Esophagus squamous epithelium (tissue), 5 donors: ENCODE data around the gene NUP50. TPM values are rescaled to one million over a fixed set of nuclear protein-coding genes. Genes with fewer than 3 reads are reported as not detected.

Experiments
- DNase-seq: peaks from one replicate; lab custom pipeline; 2025; lab: John Stamatoyannopoulos, UW
- H3K27ac ChIP-seq, 4 donors: fragments of 200-600 bp; sonication (generic); one replicate each; pipeline ENCODE4 v1.5.1; 2016 to 2019; ENCODE audit warnings: mild to moderate bottlenecking in 1 of 4
- H3K27me3 ChIP-seq, 4 donors: fragments of 200-600 bp; sonication (generic); 1 replicate in 3 of 4; 2 replicates in 1 of 4; pipeline versions ENCODE4 v1.5.1 to v1.6.0; 2017 to 2021; ENCODE audit warnings: antibody characterized with exemption in 1 of 4
- H3K36me3 ChIP-seq, 3 donors: fragments of 200-600 bp; sonication (generic); one replicate each; pipeline ENCODE4 v1.5.1; 2016 to 2019
- H3K4me1 ChIP-seq, 3 donors: fragments of 200-600 bp; sonication (generic); one replicate each; pipeline ENCODE4 v1.5.1; 2017 to 2019
- H3K4me3 ChIP-seq, 4 donors: fragments of 200-600 bp; sonication (generic); 1 replicate in 3 of 4; 2 replicates in 1 of 4; pipeline ENCODE4 v1.5.1; 2016 to 2019; ENCODE audit warnings: mild to moderate bottlenecking in 2 of 4, moderate library complexity in 1 of 4
- H3K9me3 ChIP-seq, 3 donors: fragments of 200-600 bp; sonication (generic); one replicate each; pipeline ENCODE4 v1.5.1; 2016 to 2019
- CTCF ChIP-seq, 6 experiments: fragments of 450-650 bp in 4 of 6; fragments of 200-600 bp in 2 of 6; sonication (generic) in 2 of 6; IDR thresholded peaks; one replicate each; pipeline ENCODE4 v1.5.1; 2016 to 2019; ENCODE audit warnings: antibody characterized with exemption in 6 of 6, mild to moderate bottlenecking in 4 of 6, moderate library complexity in 4 of 6
- POLR2A ChIP-seq, 4 donors: fragments of 450-650 bp; IDR thresholded peaks; one replicate each; pipeline ENCODE4 v1.6.1; 2017; ENCODE audit warnings: antibody characterized with exemption in 4 of 4, mild to moderate bottlenecking in 4 of 4, moderate library complexity in 3 of 4
- WGBS, 2 donors: methylation state at CpG; one replicate each; pipeline ENCODE4 v1.1.5; 2018; 5-methylcytosine and 5-hydroxymethylcytosine counted together
- intact Hi-C: fragments of 100-400 bp; cut with DNase I; formaldehyde crosslinking; loops from one replicate; pipeline ENCODE4 v1.15.0; 2022
- total RNA-seq, 4 donors: library from RNA; depleted of rRNA; stranded (reverse); fragments of >200 nt; gene quantifications; one replicate each; pipeline ENCODE4 v1.1.0, GENCODE V29; 2016
- donor health status: DM: yes; HTN: yes; CAD: no.

NUP50 gene
- total RNA-seq, 4 donors from 2014 or later = 53.7 to 96.4 (median 59.9) TPM

- Histone ChIP-seq H3K4me1 (peaks cover 23 to 67% (median 25%) of the 10 kb centered on the region in 3 donors), H3K36me3 (no peaks in the 10 kb centered on the region), H3K27me3 (no peaks in the 10 kb centered on the region), H3K27ac (peak overlapping the region; percentile 51 to 83 (median 78)), H3K4me3 (no peak overlapping the region), H3K9me3 (no peaks in the 10 kb centered on the region)
- intact Hi-C loops = no loop called here
- no peak for DNase-seq
- 52 to 56% methylated on average over 11 to 15 of the region's 17 CpGs for WGBS, 2 donors
- TF ChIP-seq POLR2A (IDR thresholded peaks at IDR 0.05) = no peak
- TF ChIP-seq CTCF (IDR thresholded peaks at IDR 0.05) = no peak
These were observed 62.9 kb downstream of the NUP50 start for GRCh38 chr22:45226503-45227186.

DNA sequence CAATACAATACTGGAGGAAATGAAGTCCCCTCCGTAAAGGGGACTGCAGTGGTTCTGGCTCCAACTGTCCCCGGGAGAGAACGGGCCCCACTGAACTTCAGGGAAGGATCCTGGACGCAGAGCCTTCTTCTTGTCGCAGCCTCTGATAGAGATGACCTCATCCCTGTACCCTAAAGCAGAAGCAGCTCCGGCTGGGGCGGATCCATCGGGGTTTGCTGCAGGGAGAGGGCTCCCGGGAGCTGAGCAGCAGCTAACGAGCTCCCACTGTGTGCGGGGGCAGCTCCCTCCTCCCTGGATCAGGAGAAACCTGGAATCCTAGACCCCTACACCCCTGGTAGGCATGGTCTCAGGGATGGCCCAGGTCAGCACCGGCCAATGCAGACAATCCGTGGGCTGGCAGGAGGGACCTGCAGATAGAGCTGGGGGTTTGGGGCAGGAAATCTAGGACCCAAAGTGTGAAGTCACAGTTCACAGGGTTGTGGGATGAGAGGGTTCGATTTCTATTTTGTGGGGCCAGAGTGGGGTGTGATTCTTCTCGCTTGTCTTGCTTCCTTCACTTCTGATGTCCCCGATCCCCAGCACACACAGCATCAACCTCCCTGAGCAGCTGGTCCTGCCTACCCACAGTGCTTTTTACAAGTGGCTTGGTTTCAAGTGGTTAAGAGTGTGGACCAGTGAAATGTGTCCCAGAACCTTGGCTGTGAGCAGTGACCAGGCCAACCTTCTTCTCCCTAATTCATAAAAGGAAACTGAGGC lies 64.1 kb downstream of the NUP50 start:
- Histone ChIP-seq H3K27ac (peak overlapping the region in 2 of 4 donors; percentile 83), H3K27me3 (no peaks in the 10 kb centered on the region), H3K4me3 (no peak overlapping the region), H3K9me3 (no peaks in the 10 kb centered on the region), H3K4me1 (peaks cover 23 to 75% (median 25%) of the 10 kb centered on the region in 3 donors), H3K36me3 (no peaks in the 10 kb centered on the region)
- 83 to 87% methylated on average over 4 to 15 of the region's 16 CpGs for WGBS, 2 donors
- intact Hi-C loops = no loop called here
- DNase-seq = no peak
- TF ChIP-seq CTCF (IDR thresholded peaks at IDR 0.05) = no peak
- no peak for TF ChIP-seq POLR2A (IDR thresholded peaks at IDR 0.05)

GRCh38 chr22:45228401-45228754 lies 64.7 kb downstream of the NUP50 start:
- H3K36me3 ChIP-seq = no peaks in the 10 kb centered on the region
- no peaks in the 10 kb centered on the region for H3K27me3 ChIP-seq
- 87 to 91% methylated on average over 4 to 7 of the region's 8 CpGs for WGBS, 2 donors
- TF ChIP-seq CTCF (IDR thresholded peaks at IDR 0.05) (no peak), POLR2A (IDR thresholded peaks at IDR 0.05) (no peak)
- peak overlapping the region in 2 of 4 donors; percentile 33 to 83 for H3K27ac ChIP-seq
- intact Hi-C loops = no loop called here
- H3K4me1 ChIP-seq = peaks cover 23 to 78% (median 25%) of the 10 kb centered on the region in 3 donors
- no peak overlapping the region for H3K4me3 ChIP-seq
- H3K9me3 ChIP-seq = no peaks in the 10 kb centered on the region
- DNase-seq = no peak

DNA sequence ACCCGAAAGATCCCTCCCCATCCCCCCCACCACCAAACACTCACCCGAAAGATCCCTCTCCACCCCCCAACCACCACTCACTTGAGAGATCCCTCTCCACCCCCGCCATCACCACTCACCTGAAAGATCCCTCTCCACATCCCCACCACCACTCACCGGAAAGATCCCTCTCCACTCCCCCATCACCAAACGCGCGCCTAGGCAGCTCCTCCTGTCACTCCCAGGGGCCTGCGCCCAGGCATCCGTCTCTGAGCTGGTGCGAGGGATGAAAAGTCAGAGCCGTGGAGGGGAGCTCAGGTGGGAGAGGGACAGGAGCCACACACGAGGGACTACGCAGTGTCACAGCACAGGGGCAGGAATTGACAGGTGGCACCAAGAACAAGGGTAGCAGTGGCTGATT lies 65.5 kb downstream of the NUP50 start:
- H3K4me3 ChIP-seq = no peak overlapping the region
- peaks cover 23 to 72% (median 25%) of the 10 kb centered on the region in 3 donors for H3K4me1 ChIP-seq
- no CpG with 5 or more reads among the region's 13 CpGs for WGBS, 2 donors
- no peaks in the 10 kb centered on the region for H3K36me3 ChIP-seq
- no peaks in the 10 kb centered on the region for H3K27me3 ChIP-seq
- intact Hi-C loops = no loop called here
- TF ChIP-seq POLR2A (IDR thresholded peaks at IDR 0.05) = no peak
- no peak for DNase-seq
- no peak overlapping the region for H3K27ac ChIP-seq
- no peaks in the 10 kb centered on the region for H3K9me3 ChIP-seq

DNA sequence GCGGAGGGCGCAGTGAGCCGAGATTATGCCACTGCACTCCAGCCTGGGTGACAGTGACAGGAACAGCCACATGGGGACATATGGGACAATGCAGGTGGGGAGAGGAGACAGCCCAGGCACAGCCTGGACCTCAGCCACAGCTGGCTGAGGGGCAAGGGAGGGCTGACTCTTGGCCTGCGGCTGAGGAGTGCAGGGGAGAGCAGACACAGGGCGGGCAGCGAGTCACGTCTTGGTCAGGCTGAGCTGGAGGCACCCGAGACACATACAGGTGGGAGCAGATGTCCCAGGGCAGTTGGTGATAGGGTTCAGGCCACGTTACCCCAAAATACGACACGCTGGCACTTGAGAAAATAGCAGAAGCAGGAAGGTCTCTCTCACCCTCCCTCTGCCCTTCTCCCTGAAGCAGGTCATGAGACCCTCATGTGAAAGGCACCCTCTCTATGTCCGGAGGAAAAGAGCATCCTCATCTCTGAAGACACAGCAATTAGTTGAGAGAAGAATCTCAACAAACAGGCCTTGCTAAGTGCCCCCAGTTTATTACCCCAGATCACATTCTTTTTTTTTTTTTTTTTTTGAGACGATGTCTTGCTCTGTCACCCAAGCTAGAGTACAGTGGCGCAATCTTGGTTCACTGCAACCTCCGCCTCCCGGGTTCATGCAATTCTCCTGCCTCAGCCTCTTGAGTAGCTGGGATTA lies 66.4 kb downstream of the NUP50 start:
- H3K4me1 ChIP-seq = peaks cover 19 to 71% (median 20%) of the 10 kb centered on the region in 3 donors
- 74 to 83% methylated on average over 11 to 12 of the region's 16 CpGs for WGBS, 2 donors
- H3K27me3 ChIP-seq = no peaks in the 10 kb centered on the region
- no peak overlapping the region for H3K27ac ChIP-seq
- no peak for DNase-seq
- no peak for TF ChIP-seq POLR2A (IDR thresholded peaks at IDR 0.05)
- no peak for TF ChIP-seq CTCF (IDR thresholded peaks at IDR 0.05)
- no peaks in the 10 kb centered on the region for H3K9me3 ChIP-seq
- no peak overlapping the region for H3K4me3 ChIP-seq
- H3K36me3 ChIP-seq = peaks cover 0 to 9% (median 0%) of the 10 kb centered on the region in 3 donors
- intact Hi-C loops = no loop called here
